HPDE6-E6E7 (cell line): ENCODE data around the gene CACNA1H.
A peak's percentile ranks its signal among the peaks of the same experiment; 100 is the strongest.

ENCODE experiments used
- DNase-seq: peaks from one replicate; pipeline ENCODE4 v3.0.0; 2011; ENCODE audit warnings: missing footprints; ENCODE audit errors: extremely low spot score

CACNA1H gene

DNA sequence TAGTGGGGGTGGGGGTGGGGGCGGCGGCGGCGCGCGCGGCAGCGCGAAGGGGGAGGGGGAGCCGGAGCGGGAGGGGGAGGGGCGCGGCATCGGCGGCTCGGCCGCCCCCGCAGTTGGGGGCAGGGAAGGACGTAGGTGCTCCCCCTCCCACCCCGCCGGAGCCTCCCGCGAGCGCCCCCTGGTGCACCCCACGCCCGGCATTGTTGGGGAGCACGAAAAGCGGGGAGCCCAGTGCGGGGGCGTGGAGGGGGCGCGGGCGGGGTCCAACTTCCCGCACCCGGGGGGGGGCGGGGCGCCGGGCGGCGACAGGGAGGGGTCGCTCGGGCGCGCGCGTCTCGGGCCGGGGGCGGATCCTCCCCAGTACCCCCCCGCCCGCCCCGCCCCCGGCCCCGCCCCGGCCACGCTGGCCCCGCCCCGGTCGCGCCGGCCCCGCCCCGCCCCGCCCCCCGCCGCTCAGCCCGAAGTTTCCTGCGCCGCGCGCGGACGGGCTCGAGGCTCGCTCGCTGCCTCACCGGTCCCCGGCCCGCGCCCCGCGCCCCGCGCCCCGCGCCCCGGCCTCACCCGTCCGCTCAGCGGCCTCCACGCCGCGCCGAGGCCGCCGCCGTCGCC is at the start of gene CACNA1H:
TSS of gene CACNA1H (plus strand) at position 456 of the 609 bp plus-strand sequence. CDS start 632 bp downstream, outside the sequence.
- no peak for DNase-seq

DNA sequence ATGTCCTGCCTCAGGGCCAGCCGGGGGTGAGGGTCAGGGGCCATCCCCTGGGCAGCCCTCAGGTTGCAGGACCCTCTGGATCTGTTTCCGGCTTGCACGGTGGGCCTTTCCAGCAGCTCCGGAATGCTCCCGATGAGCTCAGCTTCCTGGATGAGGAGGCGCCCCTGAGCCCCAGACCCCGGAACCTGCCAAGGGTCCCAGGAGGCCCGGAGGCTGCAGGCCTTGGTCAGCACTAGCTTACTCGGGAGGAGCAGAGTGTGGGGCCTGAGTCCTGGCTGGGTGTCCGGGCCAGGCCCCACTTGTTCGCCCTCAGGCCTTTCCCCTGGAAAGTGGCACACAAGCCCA is 49.3 kb upstream of the CACNA1H start:
- DNase-seq = no peak

DNA sequence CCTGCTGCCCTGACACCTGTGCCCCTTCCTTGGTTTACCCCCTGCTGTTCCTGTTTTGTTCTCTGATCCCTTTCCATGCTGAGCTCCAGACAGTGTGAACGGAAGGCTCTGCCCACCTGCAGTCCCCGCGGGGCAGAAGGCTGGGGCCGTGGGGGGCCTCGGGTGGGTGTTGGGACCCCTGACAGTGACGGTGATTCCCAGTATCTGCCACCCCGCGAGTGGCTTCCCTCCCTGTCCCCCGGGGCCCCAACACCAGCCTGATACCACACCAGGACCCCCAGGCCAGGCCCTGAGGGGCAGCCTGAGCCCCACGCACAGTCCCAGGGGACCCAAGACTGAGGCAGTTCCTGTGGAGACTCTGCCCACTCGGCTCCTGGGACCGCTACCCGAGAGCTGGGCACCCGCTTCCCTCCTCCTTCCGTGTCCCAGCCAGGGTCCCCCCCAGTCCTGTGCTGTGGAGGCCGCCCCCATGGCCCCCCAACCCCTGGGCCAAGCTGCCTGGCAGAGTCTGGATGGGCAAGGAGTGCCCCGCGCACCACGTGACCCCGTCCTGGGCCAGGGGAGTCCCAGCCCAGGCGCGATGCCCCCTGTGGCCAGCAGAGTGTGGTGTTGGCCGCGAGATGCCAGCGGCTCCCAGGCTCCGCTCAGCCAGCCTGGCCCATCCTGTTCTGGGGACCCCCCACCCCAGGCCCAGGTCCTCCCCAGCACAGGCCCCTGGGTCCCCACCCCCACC is 46.9 kb upstream of the CACNA1H start:
- peak; percentile 41 for DNase-seq

DNA sequence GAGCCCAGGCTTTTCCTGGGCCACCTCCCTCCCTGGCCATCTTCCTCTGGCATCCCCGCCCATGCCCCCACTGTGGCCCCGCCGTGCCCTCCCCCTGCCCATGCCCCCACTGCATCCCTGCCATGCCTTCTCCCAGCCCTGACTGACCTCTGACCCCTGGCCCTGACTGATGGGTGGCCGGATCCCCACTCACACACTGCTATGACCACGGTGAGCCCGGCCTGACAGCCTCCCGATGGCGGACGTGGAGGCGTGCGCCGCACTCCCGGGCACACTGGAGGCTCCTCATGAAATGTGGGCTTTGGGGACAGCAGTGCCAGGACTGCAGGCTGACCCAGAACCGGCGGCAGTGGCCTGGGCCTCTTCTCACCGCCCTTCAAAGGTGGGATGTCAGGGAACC is 46.2 kb upstream of the CACNA1H start:
- no peak for DNase-seq

DNA sequence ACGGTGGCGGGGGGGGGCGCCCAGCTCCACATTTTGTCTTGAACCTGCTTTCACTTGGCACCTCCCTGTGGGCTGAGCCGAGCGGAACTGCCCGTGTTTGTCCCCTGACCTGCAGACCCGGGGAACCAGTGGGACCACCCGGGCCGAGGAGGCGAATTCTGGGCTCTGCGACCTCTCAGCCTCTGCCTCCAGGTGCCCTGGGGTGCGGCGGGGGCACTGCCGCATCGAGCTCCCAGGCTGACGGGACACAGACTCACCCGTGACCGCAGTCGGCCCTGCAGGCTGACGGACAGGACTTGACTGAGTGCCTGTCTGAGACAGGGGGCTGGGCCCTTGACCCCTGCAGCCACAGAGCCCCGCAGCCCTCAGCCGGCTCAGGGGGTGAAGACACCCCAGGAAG is 45.8 kb upstream of the CACNA1H start:
- no peak for DNase-seq

DNA sequence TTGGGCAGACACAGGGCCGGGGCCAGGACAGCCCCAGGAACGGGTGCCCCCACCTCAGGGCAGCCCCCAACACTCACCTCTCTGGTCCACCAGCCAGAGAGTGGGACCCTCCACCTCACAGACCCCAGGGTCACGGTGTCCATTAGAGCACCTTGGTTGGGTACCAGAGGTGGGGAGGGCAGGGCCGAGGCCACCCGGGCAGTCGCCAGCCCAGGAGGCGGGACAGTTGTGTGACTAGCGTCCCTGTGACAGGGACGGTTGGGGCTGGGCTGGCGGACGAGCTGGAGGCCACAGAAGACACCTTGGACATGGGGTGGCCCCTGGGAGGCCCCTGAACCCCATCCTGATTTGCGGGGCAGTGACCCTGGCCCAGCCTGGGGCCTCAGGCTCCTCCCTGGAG is 45.2 kb upstream of the CACNA1H start:
- DNase-seq = no peak

DNA sequence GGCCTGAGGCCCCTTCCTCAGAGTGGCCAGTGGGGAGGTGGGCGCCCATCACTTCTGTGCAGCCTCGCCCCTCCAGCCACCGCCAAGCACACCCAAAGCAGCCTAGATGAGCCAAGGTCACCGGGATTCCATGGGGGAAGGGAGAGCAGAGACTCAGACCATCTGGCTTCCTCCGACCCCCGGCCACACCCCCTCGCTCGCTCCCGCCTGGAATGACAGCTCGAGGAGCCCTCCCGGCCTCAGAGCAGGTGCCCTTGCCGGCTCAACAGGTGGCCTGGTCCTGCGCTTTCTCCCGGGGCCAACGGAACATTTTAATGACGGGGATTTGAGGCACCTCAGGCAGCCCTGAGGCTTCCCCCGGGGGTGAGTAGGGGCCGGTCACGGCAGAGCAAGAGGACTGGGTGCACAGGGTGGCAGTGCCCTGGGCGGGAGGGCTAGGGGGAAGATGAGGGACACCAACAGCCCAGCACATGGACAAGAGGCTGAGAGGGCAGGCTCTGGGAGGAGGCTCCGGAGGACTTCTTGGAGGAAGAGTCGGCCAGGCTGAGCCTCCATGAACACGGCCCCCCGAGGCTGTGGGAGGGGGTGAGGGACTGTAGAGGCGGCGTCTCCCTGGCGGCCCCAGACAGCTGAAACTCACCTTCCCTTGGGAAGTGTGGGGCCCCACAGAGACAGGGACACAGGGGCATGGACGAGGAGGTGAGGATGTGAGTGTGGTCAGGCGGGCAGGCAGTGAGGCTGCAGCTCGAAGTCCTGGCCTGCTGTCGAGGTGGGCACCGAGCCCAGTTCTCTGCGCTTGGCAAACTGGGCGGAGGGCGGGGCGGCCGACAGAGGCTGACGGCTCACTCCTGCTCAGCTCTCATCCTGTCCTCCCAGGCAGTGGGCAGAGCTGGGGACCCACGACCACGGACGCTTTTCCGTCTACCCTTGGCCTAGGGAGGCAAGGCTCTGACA is 44.3 kb upstream of the CACNA1H start:
- DNase-seq = no peak

DNA sequence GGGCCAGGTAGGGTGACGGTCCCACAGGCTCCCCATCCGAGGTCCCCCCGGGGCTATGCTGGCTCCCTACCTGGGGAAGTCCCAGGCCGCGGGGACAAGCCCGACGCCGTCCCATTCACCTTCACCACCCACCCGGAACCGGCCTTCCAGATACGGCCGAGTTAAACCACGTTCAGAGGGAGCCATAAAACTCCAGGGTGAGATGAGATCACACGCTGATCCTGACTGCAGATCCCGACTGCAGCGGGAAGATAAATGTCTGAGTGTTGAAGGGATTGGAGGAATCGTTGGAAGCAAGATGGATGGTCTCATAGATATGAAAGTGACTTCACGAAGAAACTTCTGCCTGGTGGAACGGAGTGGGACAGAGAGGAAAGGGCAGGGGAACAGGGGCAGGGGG is 43.3 kb upstream of the CACNA1H start:
- no peak for DNase-seq

DNA sequence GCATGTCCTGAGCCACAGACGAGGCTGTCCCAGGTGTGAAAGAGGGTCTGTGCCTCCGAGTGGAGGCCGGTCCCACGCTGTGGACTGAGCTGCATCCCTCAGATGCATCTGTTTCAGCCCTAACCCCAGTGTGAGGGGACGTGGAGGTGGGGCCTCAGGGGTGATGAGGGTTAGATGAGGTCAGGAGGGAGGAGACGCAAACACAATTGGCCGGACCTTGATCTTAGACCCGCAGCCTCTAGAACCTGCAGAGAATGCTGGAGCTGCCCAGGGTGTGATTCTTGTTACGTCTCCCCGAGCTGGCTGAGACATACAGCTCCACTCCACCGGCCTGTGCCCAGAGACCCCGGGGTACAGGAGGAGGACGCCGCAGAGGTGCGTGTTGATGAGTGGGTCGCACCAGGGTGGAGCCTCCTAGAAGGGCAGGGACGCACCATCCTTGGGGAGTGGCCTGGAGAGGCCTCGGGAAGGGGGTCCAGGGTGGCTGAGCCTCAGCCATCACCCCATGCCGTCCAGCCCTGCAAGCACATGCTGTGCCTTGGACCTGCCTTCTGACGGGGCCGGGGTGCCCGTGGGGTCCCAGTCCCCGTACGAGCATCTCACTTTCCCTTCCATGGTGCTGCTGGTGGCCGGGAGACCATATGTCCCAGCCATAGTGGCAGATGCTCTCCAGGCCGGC is 40.3 kb upstream of the CACNA1H start:
- DNase-seq = no peak

DNA sequence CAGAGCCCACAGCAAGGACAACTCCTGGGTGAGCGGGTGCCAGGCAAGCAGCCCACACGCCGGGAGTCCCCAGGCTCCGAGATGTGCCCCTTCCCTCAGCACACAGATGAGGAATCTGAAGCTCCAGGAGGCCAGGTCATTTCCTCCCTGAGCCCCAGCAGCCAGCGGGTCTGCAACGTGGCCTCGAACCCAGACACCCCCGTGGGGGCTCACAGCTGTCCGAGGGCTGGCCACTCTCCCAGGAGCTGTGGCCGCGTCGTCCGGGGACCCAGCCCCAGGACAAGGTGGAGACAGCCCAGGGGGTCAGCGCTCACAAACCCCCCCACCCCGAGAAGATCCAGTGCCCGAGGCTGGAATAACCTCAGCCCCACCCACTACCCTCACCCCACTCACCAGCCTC is 39.4 kb upstream of the CACNA1H start:
- DNase-seq = no peak

DNA sequence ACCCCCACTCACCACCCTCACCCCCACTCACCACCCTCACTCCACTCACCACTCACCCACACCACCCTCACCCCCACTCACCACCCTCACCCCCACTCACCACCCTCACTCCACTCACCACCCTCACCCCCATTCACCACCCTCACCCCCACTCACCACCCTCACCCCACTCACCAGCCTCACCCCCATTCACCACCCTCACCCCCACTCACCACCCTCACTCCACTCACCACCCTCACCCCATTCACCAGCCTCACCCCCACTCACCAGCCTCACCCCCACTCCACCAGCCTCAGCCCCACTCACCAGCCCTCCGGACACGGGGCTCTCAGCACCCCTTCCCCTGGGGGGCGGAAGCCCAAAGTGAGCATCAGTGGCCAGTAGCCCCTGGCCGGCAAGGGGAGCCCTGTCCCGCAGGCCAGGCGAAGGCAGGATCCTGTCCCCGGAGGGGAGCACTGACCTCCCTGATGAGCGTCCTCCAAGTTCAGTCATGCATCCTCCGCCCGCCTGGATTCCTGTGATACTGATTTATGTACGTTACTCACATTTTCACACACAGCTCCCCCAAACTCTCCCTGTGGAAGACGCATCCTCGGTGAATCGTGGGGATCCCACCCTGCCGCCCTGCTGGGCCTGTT is 38.9 kb upstream of the CACNA1H start:
- DNase-seq = no peak

DNA sequence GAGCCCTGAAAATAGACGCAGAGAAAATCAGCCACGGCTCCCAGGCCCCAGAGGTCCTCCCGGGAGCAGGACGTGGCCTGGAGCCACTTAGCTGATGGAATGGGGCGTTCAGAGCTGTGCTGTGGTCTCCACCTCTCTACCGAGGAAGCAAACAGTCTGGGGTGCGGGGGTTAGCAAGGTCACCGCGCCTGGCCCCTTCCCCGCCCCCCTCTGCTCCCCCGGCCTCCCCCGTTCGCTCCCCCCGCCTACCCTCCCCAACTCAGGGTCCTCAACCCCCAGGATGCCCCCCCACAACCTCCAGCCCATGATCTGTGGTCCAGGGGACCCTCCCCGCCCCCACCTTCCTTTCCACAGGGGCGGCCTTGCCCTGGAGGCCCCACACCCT is 36.2 kb upstream of the CACNA1H start:
- no peak for DNase-seq

DNA sequence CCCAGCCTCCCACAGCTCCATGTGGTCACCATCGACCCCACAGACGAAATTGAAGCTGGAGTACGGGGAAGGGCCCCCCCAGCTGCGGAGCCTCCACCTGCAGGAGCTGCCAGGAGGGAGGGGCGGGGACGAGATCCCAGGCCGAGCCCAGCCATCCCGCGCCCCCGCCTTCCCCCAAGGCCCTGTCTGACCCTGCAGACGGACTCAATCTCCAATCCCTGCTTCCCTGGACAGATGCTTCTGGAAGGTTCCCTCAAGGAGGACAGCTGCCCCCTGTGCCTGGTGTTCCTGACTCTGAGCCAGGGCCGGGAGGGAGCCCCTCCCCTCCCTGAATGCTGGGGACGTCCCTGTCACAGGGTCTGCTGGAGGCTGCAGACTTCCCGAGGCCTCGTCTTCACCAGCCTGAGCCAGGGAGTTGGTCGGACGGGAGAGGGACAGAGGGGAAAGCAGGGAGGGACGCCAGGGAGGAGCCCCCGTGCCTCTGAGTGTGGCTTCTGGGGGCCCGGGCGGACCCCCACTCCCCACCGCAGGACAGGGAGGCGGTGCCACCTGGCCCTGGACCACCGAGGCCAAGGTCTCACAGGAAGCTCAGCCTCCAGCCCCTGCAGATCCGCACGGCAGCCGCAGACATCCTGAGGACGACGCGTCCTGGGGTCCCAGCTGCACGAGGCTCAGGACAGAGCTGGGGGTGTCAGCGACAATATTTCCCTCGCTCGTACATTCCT is 35.6 kb upstream of the CACNA1H start:
- DNase-seq = no peak

DNA sequence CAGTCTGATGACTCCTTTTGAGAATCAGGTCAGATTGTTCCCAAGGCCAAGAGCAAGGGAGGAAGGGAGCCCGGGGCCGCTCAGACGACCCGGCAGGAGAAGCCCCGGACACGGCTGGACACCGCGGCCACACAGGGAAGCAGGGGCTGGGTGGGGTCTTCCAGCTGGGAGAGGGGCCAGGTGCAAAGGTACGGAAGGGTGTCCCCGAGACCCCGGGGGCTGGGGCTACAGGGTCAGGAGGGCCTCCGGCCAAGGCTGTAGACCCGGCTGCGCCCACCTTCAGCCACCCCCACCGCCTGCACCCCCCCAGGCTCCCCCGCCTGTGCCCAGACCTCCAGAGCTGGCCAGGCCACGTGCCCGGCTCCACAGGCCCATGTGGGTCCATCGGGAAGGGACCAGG is 35.0 kb upstream of the CACNA1H start:
- no peak for DNase-seq

DNA sequence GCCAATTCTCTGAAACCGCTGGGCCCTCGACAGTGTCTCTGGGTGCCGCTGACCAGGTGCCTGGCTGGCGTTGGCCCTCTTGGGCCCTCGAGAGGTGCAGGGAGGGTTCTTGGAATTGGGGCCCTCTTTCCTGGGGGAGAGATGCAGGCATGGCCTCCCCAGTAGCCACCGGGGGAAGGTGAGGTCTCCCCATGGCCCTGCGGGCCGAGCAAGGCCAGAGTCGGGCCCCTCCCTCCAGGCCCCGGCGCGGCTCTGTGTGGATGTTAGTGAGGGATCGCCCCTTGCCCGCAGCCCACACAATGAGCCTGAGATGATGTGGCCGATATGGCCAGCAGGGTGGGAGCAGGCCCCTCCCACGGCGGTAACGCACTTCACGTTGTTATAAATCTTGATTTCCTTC is 33.8 kb upstream of the CACNA1H start:
- no peak for DNase-seq

DNA sequence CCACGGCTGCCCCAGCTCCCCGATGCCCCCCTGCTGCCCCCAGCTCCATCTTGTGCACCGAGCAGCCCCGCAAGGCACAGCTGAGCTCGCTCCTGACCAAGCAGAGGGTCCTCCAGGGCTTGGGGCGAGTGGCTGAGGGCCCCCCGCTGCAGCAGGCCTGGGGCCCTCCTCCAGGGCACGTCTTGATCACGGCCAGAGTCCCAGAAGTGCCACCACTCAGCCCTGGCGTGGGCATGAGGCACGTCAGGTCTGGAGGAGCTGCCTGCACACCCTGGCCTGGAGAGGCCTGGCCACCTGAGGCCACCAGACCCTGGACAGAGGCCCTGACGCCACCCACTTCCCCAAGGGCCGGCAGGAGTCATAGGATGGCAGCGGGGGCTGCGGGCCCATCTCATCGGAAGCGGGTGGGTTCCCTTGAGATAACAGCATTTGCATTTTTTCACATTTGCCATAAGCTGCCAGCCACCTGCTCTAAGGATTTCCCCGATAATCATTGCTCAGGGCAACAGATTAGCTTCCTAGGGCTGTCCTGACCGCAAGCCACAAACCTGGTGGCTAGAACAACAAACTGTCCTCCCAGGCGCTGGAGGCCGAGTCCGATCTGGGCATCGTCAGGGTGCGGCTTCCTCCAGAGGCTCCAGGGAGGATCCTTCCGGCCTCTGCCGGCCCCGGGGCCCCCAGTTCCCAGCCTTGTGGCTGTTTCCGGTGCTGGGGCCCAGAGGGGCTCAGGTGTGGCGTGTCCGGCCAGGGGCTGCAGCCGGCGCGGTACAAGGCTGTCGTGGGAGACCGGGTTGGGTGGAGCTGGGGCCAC is 32.9 kb upstream of the CACNA1H start:
- DNase-seq = no peak

DNA sequence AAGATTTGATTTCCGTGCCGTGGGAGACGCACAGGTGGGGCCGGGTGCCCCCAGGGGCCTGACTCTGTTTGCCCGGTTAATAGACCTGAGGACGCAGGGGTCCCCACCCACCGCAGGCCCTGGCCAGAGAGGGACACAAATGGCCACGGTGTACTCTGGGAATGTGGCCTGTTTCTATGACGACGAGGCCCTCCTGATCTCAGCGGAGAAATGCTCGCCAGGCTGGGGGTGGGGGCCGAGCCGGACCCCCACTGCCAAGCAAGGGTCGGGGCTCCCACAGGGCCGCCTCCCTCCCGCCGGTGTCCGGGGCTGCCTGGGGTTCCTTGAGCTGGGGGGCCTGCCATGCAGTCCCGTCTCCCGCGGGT is 32.3 kb upstream of the CACNA1H start:
- DNase-seq = no peak

DNA sequence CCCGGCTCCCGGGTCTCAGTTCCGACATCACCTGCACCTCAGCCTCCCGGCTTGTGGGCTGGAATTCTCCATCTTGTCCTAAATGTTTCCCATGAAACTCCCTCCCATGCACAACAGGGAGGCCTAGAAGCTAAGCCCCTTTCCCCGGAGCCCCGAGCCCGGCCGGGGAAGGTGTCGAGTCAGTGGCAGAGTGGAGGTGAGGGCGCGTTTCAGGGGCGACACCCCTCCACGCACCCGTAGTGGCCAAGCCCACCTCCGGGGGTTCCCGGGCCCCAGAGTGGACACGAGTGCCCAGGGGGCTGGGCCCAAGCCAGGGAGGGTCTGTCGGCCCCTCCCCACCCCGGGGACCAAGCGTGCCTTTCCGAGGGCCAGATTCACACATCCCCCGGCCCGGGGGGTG is 31.9 kb upstream of the CACNA1H start:
- DNase-seq = no peak

DNA sequence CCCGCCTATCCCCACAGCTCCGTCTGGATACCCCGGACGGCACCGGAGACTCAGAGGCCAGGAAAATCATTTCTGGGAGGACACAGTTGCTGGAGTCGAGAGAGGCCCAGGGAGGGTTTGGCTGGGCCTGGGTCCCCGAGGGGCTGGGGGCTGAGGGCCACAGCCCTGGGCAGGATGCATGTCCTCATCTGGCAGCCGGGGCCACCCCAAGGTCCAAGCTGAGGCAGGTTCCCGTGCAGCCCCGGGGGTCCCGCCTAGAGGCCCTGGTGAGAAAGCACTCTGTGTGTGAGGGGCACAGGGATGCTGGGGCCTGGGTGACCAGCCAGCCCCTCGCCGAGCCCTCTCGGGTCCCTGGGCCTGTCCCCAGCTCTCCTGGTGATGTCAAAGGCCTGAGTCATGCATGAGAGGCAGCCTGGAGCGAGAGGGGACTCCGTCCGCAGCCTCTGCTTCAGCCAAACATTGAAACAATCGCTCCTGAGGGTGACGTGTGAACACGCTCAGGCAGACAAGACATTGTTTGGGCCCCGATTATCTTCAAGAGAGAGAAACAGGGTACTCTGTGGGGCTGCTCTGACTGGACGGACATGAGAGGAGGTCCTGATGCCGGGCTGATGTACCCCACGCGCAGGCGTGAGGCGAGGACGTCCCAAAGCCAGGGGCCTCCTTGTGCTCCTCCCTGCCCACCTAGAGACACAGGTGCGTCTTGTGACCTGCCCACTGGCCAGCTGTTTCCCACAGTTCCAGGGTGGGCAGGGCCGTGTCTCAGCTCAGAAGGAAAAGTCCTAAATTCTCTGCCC is 31.1 kb upstream of the CACNA1H start:
- no peak for DNase-seq
